Activated CD8-positive, alpha-beta memory T cell treated with anti-CD3 and anti-CD28 coated beads, Interleukin-2, amount 10 ng/mL, durations not matched to agents 7 days and 5 days (primary cell): ENCODE measurements around the gene MEF2D. TPM values are rescaled to one million over a fixed set of nuclear protein-coding genes. Genes with fewer than 3 reads are reported as not detected.

Experiments
- ATAC-seq: fragments of 150-1000 bp; cut with Tn5 transposase; one replicate; pipeline ENCODE4 v1.10.0; 2021; ENCODE audit warnings: moderate library complexity
- CTCF ChIA-PET: fragments of 350-600 bp; sonication (Branson Sonifier 250); formaldehyde crosslinking; loops from one replicate; lab custom pipeline; 2021; ENCODE audit warnings: antibody characterized with exemption; lab: Charles Lee
- DNase-seq: peaks from one replicate; pipeline ENCODE4 v3.0.0-alpha.2; 2020
- H3K27ac Mint-ChIP-seq: one replicate; pipeline ENCODE4 v1.8.0; 2021; ENCODE audit warnings: mild to moderate bottlenecking, mixed read lengths
- H3K27me3 Mint-ChIP-seq: one replicate; pipeline ENCODE4 v1.8.0; 2021; ENCODE audit warnings: mixed read lengths
- H3K36me3 Mint-ChIP-seq: one replicate; pipeline ENCODE4 v1.8.0; 2021; ENCODE audit warnings: mild to moderate bottlenecking, mixed read lengths
- H3K4me1 Mint-ChIP-seq: one replicate; pipeline ENCODE4 v1.8.0; 2021; ENCODE audit warnings: mixed read lengths
- H3K4me3 Mint-ChIP-seq: one replicate; pipeline ENCODE4 v1.8.0; 2021; ENCODE audit warnings: mild to moderate bottlenecking, moderate library complexity, mixed read lengths
- H3K9me3 Mint-ChIP-seq: one replicate; pipeline ENCODE4 v1.8.0; 2022; ENCODE audit warnings: low read depth, mixed read lengths
- total RNA-seq, 2 experiments: library from RNA; stranded (reverse); gene quantifications; one replicate each; pipeline ENCODE4 v1.2.3, GENCODE V29; 2021

MEF2D gene
- total RNA-seq, 2 experiments from 2014 or later: 57.1 to 63.1 TPM

DNA sequence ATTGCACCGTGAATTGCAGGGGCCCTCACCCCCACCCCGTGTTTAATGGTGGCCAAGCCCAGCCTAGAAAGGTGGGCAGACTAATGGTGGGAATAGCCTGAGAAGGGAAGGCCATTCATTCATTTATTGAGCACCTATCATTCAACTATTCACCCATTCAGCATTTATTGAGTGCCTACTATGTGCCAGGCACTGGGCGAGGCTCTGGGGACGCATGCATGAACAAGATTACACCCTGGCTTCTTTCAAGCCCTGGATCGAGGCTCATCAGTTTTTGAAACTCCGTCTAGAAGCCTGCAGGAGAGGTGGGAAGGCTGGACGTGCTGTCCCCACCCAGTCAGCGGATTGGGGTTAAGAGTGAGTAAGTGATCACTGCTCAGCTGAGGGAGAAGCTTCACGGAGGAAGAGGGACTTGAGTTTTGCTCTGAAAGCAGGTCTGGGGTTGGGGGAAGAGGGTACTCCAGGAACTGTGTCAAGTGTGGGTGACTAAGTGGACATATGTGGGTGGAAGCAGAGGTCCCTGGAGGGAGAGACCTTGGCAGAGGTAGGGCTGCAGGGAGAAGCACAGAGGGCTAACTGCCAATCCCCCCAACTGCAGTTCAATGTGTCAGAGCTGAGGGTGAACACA lies 35.6 kb downstream of the MEF2D start:
- Mint-ChIP-seq H3K4me3 (no peak overlapping the region), H3K4me1 (peaks cover 16% of the 10 kb centered on the region), H3K27me3 (no peaks in the 10 kb centered on the region), H3K36me3 (peaks cover 10% of the 10 kb centered on the region), H3K27ac (no peak overlapping the region), H3K9me3 (no peaks in the 10 kb centered on the region)
- CTCF ChIA-PET: interaction anchor here (1.5 to 2.5 kb wide), 3 partner anchors 16 to 118 kb away, joined by 4 to 11 read pairs (median 6); no protein-coding TSS in a partner anchor
- ATAC-seq (no peak), DNase-seq (no peak)

DNA sequence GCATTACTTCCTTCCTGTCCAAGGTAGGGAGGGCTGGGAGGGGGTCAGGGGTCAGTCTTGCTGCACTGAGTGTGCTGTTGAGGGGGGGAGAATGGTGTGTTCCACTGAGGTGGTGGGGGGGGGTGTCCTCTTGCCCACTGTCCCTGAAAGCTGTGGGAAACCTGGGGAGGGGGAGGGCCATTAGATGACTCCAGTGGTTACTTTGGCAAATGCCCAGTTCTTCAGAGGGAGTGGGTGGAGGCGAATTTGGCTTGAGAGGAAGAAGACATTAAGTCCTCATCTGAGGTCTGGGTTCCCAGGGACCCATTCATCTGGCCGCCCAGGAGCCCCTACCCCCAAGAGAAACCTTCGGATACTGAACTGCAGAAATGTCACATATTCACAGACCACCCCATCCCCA lies 36.2 kb downstream of the MEF2D start:
- Mint-ChIP-seq H3K27ac (no peak overlapping the region), H3K27me3 (no peaks in the 10 kb centered on the region), H3K4me1 (peaks cover 11% of the 10 kb centered on the region), H3K36me3 (peaks cover 7% of the 10 kb centered on the region), H3K9me3 (no peaks in the 10 kb centered on the region), H3K4me3 (no peak overlapping the region)
- DNase-seq: no peak
- CTCF ChIA-PET: interaction anchor here (2.5 kb wide), 1 partner anchor 17 kb away, joined by 11 read pairs; no protein-coding TSS in a partner anchor
- ATAC-seq: no peak

DNA sequence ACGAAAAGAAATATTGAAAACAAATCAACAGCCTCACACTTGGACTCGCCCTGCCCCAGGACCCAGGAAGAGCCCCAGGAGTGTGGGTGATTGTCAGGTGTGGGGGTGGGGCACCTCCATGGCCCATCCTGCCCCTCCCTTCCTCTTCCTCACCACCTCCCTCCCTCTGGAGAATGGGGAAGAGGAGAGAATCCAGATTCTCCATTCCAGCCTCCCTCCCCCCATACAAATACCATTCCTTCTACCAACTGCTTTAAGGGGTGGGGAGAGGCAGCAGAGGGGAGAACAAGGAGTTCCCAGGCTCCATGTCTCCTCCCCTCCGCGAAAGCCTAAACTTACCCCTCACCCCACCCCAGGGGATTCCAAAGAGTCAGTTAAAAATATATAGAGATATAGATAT lies 36.7 kb downstream of the MEF2D start:
- ATAC-seq: no peak
- no peak overlapping the region for H3K27ac Mint-ChIP-seq
- H3K36me3 Mint-ChIP-seq: peaks cover 5% of the 10 kb centered on the region
- H3K4me3 Mint-ChIP-seq: no peak overlapping the region
- H3K9me3 Mint-ChIP-seq: no peaks in the 10 kb centered on the region
- CTCF ChIA-PET: no interaction called here
- no peak for DNase-seq
- peaks cover 6% of the 10 kb centered on the region for H3K4me1 Mint-ChIP-seq
- no peaks in the 10 kb centered on the region for H3K27me3 Mint-ChIP-seq

DNA sequence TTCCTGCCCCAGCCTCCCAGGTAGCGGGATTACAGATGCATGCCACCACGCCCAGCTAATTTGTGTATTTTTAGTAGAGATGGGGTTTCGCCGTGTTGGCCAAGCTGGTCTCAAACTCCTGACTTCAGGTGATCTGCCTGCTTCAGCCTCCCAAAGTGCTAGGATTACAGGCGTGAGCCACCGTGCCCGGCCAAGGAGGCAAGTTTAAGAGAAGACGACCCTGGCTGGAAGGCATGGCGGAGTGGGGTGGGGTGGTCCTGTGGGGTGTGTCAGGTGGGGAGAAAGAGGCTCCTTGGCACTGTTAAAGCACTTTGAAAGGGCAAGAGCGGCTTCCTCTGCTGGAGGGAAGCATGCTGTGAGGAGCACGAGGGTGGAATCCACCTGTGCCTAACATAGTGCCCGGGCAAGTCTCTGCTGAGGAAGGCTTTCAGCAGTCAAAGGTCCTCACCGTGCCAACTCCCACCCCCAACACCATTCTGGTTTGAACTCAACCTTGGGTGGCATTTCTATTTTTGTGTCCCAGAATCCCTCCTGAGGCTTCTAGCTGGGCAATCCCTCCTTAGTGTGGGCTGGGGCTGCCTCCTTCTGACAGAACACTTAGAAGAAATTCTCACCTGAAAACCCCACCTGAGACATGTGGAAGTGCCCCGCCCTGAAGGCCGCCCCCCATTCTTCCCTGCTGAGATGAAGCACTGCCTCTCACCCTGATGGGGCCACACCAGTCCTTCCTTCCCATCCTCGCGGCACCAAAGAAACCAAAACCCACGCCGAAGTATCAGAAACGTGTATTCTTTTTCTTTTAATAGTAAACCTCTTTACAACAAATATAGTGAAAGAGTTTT lies 37.4 kb downstream of the MEF2D start:
- DNase-seq (no peak), ATAC-seq (no peak)
- no peak overlapping the region for H3K27ac Mint-ChIP-seq
- peaks cover 2% of the 10 kb centered on the region for H3K36me3 Mint-ChIP-seq
- H3K4me3 Mint-ChIP-seq: no peak overlapping the region
- CTCF ChIA-PET: no interaction called here
- H3K9me3 Mint-ChIP-seq: no peaks in the 10 kb centered on the region
- H3K4me1 Mint-ChIP-seq: peaks cover 2% of the 10 kb centered on the region
- no peaks in the 10 kb centered on the region for H3K27me3 Mint-ChIP-seq

DNA sequence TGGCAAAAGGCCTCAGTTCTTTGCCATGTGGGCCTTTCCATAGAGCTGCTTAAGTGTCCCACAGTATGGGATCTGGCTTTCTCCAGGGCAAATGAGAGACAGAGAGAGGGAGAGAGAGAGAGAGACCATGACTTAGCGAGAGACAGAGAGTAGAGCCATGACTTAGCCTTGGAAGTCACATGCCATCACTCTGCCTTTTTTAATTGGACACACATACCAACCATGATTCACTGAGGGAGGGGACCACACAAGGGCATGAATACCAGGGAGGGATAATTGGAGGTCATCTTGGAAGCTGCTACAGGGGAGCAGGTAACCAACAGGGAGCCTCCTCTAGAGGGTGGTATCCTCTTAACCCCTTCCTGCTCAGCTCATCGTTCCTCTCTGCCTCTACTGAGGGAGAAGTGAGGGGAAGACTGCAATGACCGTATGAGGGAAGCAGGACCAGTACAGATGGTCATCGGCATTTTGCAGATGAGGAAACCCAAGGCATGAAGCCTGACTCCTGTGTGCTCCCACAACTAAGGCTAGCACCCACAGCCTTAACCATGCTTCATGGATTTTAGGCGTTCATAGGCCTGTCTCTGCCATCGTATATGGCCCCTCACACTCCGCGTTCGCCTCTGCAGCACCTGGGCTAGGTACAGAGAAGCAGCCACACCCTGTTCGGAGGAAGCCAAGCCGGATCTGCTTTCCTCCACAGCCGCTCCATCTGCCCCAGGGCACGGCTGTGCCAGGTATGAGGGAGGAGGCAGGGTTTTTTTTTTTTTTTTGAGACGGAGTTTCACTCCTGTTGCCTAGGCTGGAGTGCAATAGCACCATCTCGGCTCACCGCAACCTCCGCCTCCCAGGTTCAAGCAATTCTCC lies 38.6 kb downstream of the MEF2D start:
- DNase-seq: no peak
- no peak overlapping the region for H3K4me3 Mint-ChIP-seq
- no peaks in the 10 kb centered on the region for H3K27me3 Mint-ChIP-seq
- CTCF ChIA-PET: interaction anchor here (0.9 to 2.2 kb wide), 4 partner anchors 8 to 143 kb away, joined by 3 to 10 read pairs (median 4); no protein-coding TSS in a partner anchor
- H3K36me3 Mint-ChIP-seq: no peaks in the 10 kb centered on the region
- H3K4me1 Mint-ChIP-seq: peaks cover 9% of the 10 kb centered on the region
- H3K9me3 Mint-ChIP-seq: no peaks in the 10 kb centered on the region
- no peak overlapping the region for H3K27ac Mint-ChIP-seq
- no peak for ATAC-seq

DNA sequence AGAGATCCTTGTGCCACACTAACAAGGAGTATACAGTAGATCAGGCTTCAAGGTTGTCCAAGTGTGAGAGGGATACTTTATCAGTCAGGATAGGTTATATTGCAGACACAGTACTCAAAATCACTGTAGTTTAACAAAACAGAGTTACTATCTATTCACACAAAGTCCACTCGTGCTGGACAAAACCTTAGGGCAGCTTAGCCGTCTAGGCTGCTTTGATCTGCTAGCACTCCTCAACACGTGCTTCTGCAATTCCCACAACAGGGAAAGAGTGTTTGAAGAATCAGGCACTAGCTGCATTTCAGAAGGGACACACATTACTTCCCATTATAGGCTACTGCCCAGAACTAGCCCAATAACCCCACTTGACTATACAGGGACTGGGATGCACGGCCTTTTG lies 39.5 kb downstream of the MEF2D start:
- H3K4me3 Mint-ChIP-seq: no peak overlapping the region
- DNase-seq: no peak
- CTCF ChIA-PET: interaction anchor here (0.9 to 2.2 kb wide), 7 partner anchors 9 to 228 kb away, joined by 3 to 10 read pairs (median 3); no protein-coding TSS in a partner anchor
- H3K4me1 Mint-ChIP-seq: peaks cover 17% of the 10 kb centered on the region
- H3K36me3 Mint-ChIP-seq: no peaks in the 10 kb centered on the region
- H3K9me3 Mint-ChIP-seq: no peaks in the 10 kb centered on the region
- no peaks in the 10 kb centered on the region for H3K27me3 Mint-ChIP-seq
- no peak overlapping the region for H3K27ac Mint-ChIP-seq
- ATAC-seq: no peak

DNA sequence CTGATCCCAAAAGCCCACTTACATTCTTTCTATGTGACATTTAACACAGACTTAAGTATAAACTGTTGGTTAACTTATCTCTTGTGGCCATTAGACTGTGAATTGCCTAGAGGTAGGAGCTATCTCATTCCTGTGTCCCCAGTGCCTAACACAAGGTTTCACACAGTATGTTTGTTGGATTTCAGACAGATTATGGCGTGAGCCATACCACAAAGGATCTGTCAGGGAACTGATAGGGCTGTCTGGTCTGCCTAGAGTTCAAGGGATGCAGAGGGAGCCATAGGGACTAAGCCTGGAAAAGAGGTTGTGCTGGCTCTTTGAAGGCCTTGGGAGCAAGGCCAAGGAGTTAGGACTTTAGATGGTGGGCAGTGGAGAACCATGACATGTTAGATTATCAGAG lies 40.0 kb downstream of the MEF2D start:
- DNase-seq (no peak), ATAC-seq (no peak)
- Mint-ChIP-seq H3K4me3 (no peak overlapping the region), H3K27me3 (no peaks in the 10 kb centered on the region), H3K27ac (no peak overlapping the region), H3K9me3 (no peaks in the 10 kb centered on the region), H3K36me3 (no peaks in the 10 kb centered on the region), H3K4me1 (peaks cover 17% of the 10 kb centered on the region)
- CTCF ChIA-PET: interaction anchor here (0.9 to 2.2 kb wide), 7 partner anchors 10 to 228 kb away, joined by 3 to 10 read pairs (median 3); no protein-coding TSS in a partner anchor

DNA sequence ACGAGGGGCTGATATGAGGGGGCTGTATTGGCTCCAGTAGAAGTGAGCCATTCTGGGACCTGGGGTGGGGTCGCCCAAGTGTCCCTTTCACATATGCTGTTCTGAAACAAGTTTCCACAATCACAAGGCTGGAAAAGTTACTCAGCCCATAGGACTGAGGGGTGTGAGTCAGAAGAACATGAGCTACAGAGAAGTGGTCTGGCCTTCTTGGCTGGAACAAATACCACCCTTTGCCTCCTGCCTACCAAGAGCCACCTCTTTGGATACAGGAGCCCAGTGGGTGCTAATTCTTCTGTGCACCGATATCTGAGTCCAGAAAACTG lies 42.4 kb downstream of the MEF2D start:
- Mint-ChIP-seq H3K27ac (no peak overlapping the region), H3K27me3 (peaks cover 6% of the 10 kb centered on the region), H3K4me1 (peaks cover 23% of the 10 kb centered on the region), H3K36me3 (no peaks in the 10 kb centered on the region), H3K4me3 (no peak overlapping the region), H3K9me3 (no peaks in the 10 kb centered on the region)
- CTCF ChIA-PET: interaction anchor here (0.6 to 3.5 kb wide), 14 partner anchors 9 to 268 kb away, joined by 3 to 23 read pairs (median 4); partner anchors contain the start of genes NAXE and SMG5
- DNase-seq (no peak), ATAC-seq (no peak)

DNA sequence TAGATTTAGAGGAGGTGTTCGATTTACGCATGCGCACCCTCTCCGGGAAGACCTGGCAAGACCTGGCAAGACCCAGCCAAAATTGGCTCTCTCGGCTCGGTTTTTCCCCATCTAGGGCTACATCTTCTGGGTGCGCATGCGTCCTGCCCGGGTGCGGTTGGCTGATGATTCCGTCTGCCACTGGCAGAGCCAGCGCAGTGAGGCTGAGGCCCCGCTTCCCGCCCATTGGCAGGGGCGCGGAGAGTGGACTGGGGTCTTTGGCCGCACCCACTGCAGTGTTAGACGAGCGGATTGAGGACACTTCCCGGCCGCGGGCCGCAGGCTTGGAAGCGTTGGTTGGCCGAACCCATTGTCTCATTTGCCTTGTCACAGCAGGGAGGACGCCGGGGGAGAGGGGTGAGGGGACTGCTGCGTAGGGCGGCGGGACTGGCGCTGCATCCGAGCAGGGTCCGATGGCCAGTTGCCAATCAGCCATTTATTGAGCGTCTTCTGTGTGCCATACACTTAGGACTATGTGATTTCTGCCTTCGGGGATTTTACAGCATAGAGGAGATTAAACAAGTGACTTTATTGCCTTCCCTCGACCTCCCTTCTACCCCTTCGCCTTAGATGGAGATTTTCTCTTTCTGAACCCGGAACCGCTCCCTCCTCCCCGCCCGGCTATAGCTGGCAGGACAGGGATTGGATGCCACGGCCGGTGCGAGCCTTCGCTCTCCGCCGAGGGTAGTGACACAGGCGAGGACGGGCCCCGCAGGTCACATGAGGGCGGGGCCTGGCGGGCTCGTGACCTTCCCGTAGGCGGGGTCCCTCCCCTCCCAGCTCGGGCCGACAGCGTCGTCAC lies 43.7 kb downstream of the MEF2D start:
- peaks cover 31% of the 10 kb centered on the region for H3K4me1 Mint-ChIP-seq

DNA sequence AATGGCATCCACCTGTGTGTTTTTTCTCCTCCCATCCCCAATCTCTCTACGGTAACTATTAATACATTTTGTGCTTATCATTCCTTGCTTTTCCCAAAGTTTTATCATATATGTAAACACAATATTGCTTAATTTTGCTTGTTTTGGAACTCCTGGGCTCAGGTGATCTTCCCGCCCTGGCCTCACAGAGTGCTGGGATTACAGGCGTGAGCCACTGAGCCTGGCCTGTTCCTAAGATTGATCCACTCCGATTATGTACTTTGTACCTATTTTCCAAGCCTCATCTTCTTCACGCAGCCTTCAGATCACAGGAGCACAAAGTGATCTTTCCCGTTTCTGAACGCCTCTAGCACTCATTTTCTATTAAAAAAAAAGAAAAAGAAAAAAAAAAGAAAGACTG lies 45.2 kb downstream of the MEF2D start:
- H3K27ac Mint-ChIP-seq: no peak overlapping the region

More for the DNA sequence above, 43.7 kb downstream of the MEF2D start:
- no peaks in the 10 kb centered on the region for H3K36me3 Mint-ChIP-seq
- ATAC-seq (peak; percentile 92), DNase-seq (peak; percentile 97)
- H3K27ac Mint-ChIP-seq: peak overlapping the region; percentile 95
- peaks cover 7% of the 10 kb centered on the region for H3K27me3 Mint-ChIP-seq
- H3K4me3 Mint-ChIP-seq: peak overlapping the region; percentile 86
- H3K9me3 Mint-ChIP-seq: no peaks in the 10 kb centered on the region
- CTCF ChIA-PET: interaction anchor here (0.7 to 12.1 kb wide), 25 partner anchors 10 to 270 kb away, joined by 3 to 463 read pairs (median 4); partner anchors contain the start of genes MEF2D, NAXE and SMG5

DNA sequence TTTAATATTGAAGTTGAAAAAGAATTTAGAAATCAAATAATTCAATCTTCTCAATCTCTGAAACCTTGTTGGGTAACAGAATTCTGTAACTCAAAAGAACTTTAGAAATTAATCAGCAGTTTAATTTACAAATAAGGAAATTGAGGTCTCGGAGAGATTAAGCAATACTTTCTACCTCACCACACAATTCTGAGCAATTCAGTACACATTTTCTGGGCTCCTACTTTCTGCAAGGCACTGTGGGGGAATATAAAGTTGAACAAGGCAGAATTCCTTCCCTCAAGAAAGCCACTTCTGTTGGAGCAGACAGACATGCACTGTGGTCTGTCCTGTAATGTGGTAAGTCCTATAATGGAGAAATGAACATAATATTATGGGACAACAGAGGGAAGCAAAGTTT lies 47.7 kb downstream of the MEF2D start:
- Mint-ChIP-seq H3K36me3 (no peaks in the 10 kb centered on the region), H3K27me3 (peaks cover 30% of the 10 kb centered on the region), H3K9me3 (no peaks in the 10 kb centered on the region), H3K4me1 (peaks cover 42% of the 10 kb centered on the region), H3K27ac (no peak overlapping the region), H3K4me3 (no peak overlapping the region)
- ATAC-seq (no peak), DNase-seq (no peak)
- CTCF ChIA-PET: interaction anchor here (0.8 to 12.1 kb wide), 8 partner anchors 11 to 236 kb away, joined by 3 to 463 read pairs (median 4); partner anchors contain the start of genes HAPLN2 and MEF2D

More for the DNA sequence above, 45.2 kb downstream of the MEF2D start:
- no peak for DNase-seq
- no peak for ATAC-seq
- no peaks in the 10 kb centered on the region for H3K36me3 Mint-ChIP-seq
- no peak overlapping the region for H3K4me3 Mint-ChIP-seq
- CTCF ChIA-PET: interaction anchor here (0.7 to 12.1 kb wide), 10 partner anchors 9 to 156 kb away, joined by 3 to 463 read pairs (median 6); partner anchors contain the start of gene IQGAP3
- peaks cover 18% of the 10 kb centered on the region for H3K27me3 Mint-ChIP-seq
- H3K9me3 Mint-ChIP-seq: no peaks in the 10 kb centered on the region
- peaks cover 38% of the 10 kb centered on the region for H3K4me1 Mint-ChIP-seq
